Left hindlimb (tissue), 1 donor: ENCODE measurements around the gene RPS6KA1.
"Not testable (repeated sequence)": the region's sequence is repeated elsewhere in the genome, so short reads cannot be mapped to it uniquely, and the experiment has no call there.

Experiments used
- DNase-seq: peaks from one replicate; pipeline ENCODE4 v3.0.0-alpha.2; 2018

The RPS6KA1 gene

DNA sequence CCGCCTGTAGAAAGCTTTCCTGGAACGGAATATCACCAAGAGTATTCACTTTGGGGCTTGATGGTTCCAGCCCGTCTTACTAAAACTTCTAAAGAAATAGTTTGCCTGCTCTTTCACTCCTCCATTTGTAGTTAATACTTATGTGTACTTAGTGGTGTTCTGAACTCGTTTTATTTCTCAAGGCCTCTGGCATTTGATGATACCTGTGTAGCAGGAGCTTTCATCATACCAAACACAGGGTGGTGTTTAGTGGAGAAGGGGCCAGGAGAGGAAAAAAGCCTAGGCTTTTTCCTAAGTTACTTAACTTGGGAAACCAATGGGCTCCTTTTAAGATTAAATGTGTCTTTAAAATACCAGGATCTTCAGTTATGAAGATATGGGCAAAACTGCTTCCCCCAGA lies 74.3 kb downstream of the RPS6KA1 start:
- no peak for DNase-seq

DNA sequence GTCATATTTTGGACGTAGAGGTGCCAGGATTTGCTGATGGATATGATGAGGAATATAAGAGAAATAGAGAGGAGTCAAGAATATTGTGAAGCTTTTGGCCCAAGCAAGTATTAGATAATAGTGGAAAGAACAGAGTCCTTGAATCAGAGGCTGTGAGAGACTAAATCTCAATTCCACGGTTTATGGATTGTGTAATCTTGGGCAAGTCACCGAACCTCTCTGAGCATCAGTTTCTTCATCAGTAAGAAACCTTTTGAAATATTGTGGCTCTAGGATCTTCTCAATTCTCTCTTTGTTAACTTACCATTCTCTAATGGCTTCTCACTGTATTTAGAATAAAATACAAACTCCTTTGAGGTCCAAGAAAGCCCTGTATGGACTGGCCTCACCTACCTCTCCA lies 77.6 kb downstream of the RPS6KA1 start:
- no peak for DNase-seq

DNA sequence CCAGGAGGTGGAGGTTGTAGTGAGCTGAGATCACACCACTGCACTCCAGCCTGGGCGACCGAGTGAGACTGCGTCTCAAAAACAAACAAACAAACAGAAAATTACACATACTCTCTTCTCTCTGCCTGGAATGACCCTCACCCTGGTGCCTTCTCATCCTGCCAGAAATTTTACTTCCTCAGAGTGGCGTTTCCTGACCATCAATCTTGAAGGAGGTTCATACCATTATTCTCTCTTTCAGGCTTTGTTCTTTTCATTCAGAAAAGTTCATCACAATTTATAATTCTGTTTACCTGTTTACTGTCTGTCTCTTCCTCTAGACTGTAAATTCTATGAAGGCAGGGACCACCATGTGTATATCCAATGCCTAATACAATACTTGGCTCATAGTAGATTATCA lies 79.3 kb downstream of the RPS6KA1 start:
- no peak for DNase-seq

DNA sequence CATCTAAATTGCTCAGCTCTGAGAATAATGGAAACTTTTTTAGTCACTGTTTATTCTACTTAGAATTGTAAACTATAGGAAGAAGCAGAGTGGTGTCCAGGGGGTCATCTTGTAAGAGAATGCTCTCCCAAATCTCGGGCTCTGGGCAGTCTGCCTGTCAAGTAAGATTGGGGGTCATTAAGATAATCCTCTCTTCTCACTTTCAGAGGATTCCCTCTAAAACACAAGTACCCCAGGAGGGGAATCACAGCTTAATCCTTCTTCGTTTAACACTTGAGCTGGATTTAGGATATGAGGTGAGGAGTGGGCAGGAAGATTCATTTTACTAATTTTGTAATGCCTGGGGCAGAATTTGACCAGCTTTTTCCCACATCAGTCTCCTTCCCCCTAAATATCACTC lies 81.2 kb downstream of the RPS6KA1 start:
- no peak for DNase-seq

DNA sequence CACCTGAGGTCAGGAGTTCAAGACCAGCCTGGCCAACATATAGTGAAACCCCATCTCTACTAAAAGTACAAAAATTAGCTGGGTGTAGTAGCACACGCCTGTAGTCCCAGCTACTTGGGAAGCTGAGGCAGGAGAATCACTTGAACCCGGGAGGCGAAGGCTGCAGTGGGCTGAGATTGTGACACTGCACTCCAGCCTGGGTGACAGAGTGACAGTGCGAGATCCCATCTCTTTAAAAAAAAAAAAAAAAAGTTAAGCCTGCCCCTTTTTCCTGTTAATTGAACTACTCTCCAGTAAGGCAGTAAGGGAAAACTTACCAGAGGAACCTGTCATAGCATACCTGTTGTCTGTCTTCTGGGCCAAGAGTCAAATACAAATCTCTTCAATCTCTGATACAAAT lies 83.1 kb downstream of the RPS6KA1 start:
- DNase-seq = not testable (repeated sequence)

DNA sequence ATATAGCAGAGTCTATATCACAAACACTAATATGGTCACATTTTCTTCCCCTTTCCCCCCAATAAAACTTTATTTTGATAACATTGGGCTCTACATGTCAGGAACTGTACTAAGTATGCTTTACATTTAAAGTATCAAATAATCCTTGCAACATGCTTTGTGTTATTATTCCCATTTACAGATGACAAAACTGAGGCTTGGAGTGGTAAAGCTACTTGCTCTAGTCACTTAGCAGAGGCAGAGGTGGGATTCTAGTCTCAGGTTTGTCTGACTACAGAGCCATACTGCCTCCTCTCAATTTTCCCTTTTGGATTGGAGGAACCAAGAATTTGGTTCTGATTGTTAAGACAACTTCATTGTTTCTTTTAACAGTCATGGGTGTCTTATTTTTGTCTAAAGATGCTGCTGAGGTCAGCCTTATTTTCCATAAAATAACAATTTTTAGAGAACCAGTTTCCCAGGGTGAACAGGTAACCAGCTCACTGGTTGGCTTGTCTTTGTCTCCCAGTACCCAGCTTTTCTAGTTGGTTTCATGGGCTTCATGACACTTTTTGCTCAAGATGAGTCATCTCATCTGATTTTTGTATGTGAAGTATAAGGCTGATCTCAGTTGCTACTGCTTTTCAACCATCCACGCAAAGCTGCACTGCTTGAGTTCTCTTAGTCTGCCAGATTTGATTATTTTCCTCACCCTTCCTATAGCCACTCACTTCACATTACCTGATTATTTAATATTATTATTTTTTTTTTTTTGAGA lies 85.3 kb downstream of the RPS6KA1 start:
- no peak for DNase-seq

DNA sequence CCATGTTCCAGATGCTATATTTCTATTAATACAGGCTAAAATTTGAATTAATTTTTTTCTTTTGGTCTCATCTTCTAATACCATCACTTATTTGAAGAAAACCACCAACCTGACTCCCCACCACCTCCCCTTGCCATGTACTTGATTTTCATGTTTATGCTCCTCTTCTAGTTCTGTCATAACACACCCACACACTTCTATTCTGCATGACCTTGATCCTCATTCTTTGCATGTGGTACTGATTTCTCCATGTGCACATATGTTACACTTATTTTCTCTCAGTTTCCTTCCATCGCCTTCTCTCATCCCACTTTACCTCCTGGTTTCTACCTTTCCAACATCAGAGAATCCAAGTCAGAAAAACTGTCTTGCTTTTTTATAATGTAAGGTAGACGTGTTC lies 87.3 kb downstream of the RPS6KA1 start:
- no peak for DNase-seq

DNA sequence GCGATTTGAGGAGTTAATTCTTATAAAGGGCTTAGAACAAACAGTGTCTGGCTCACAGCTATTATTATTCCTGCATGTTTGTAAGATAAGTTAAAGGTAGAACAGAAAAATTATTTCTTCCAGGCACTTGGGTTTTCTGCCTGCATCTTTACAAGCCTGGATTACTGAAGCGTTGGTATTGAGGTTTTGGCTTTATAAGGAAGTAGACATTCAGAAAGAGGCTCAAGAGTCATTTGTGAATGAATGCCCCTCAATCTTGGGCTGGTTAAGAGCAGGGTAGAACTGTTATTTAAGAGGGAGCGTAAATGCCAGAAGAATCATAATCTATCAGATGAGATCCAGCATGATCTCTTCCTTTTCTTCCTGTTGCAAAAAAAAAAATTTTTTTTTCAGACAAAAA lies 89.0 kb downstream of the RPS6KA1 start:
- no peak for DNase-seq
